Activated T-helper 17 cell treated with anti-CD3 and anti-CD28 coated beads, Interleukin-2, amount 50 U/mL, for 72 hours (primary cell): ENCODE results near the gene ACTN1. TPM values are rescaled to one million over a fixed set of nuclear protein-coding genes. Genes with fewer than 3 reads are reported as not detected.

ENCODE experiments used
- ATAC-seq: fragments of 150-1000 bp; cut with Tn5 transposase; replicated peaks from 2 replicates; pipeline ENCODE4 v1.10.0; 2021; ENCODE audit warnings: mild to moderate bottlenecking, moderate library complexity
- H3K27ac Mint-ChIP-seq: one replicate; pipeline ENCODE4 v1.8.0; 2022; ENCODE audit warnings: mixed read lengths
- H3K27me3 Mint-ChIP-seq: one replicate; pipeline ENCODE4 v1.8.0; 2022; ENCODE audit warnings: mixed read lengths
- H3K36me3 Mint-ChIP-seq: one replicate; pipeline ENCODE4 v1.8.0; 2022; ENCODE audit warnings: low read depth, mild to moderate bottlenecking, mixed read lengths
- H3K4me1 Mint-ChIP-seq: one replicate; pipeline ENCODE4 v1.8.0; 2022; ENCODE audit warnings: mixed read lengths
- H3K4me3 Mint-ChIP-seq: one replicate; pipeline ENCODE4 v1.8.0; 2022; ENCODE audit warnings: mild to moderate bottlenecking, mixed read lengths
- H3K9me3 Mint-ChIP-seq: one replicate; pipeline ENCODE4 v1.8.0; 2022; ENCODE audit warnings: mixed read lengths
- total RNA-seq, 2 donors: library from RNA; stranded (reverse); gene quantifications; one replicate each; pipeline ENCODE4 v1.2.3, GENCODE V29; 2022

Gene ACTN1
- total RNA-seq, 2 donors from 2014 or later: 38.3 to 54.1 TPM

DNA sequence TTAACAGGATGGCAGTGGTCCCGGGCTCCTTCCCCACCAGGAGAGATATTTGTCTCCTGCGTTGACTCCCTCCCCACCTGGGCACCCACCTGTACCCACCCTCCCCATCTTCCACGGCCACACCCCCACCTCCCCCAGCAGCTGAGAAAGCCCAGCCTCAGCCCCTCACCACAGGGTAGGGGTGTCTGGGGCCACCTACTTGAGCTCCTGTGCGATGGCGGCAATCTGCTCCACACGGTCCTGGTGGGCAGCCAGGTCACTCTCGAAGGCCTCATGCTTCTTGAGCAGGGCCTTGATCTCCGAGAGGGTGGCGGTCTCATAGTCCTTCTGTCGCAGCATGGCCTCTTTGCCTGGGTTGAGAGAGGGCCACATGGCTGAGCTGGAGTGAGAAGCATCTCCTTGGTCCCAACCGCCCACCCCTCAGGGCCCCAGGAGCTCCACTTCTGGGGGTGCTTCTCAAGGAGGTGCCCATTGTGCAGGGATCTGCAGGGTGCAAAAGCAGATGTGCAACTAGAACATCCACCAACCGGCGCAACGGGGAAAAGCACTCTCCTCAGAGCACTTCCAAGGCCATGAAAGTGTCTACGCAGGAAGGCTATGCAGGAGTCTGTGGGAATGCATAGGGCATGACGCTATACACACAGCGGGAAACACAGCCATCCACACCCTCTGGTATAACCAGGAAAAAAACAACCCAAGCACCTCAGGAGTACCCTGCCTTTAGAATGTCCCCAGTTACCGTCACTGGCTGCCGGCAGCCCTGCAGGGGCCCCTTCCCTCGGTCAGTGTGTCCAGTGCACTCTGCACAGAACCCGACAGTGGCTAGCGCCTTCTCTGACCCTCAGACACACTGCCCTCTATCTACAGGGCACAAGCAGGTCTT is 93.6 kb downstream of the ACTN1 start:
- no peak for ATAC-seq
- no peak overlapping the region for H3K4me3 Mint-ChIP-seq
- H3K36me3 Mint-ChIP-seq: peaks cover 51% of the 10 kb centered on the region
- no peaks in the 10 kb centered on the region for H3K9me3 Mint-ChIP-seq
- no peaks in the 10 kb centered on the region for H3K4me1 Mint-ChIP-seq
- H3K27ac Mint-ChIP-seq: no peak overlapping the region
- no peaks in the 10 kb centered on the region for H3K27me3 Mint-ChIP-seq

DNA sequence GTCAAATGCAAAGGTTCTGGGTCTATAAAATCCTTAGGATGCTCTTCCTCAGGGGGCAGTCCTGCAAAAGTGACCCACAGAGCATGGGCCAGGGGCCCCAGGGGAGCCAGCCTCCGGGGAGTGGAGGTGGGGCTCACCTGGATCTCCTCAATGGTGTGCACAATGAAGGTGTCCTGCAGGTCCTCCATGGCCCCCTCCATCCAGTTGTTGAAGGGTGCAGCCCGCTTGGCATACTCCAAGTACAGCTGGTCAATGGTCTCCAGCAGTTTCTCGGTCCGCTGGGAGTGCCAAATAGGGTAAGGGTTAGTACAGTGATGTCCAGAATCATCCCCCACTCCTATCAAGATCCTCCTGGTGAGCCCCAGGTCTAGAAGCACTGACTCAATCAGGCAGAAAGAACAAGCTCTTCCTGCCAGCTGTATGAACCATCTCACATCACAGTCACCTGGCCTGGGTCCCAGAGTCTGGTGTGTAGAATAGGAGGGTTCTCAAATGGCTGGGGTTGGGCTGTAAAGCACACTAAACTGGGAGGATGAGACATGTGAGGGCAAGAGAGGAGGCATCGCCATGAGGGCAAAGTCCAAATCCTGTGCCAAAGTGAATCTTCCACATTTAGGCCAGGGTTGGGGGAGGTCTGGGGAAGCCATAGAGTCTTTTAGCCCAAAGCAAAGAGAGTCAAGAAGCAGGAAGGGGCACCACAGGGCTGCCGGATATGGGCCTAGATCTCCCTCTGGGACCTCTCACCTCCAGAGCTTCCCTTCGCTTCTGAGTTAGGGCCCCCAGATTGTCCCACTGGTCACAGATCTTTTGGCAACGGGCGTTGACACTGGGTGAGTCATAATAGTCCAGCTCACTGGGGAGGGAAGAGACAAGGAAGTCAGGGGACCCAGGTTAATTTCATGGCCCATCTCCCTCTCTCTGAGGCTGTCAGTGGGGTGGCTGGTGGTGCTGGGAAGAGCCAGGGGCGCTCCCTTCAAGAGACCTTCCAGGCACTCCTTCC is 94.8 kb downstream of the ACTN1 start:
- Mint-ChIP-seq H3K27ac (peak overlapping the region; percentile 46), H3K27me3 (no peaks in the 10 kb centered on the region), H3K9me3 (no peaks in the 10 kb centered on the region), H3K36me3 (peaks cover 46% of the 10 kb centered on the region), H3K4me3 (no peak overlapping the region), H3K4me1 (no peaks in the 10 kb centered on the region)
- no peak for ATAC-seq

DNA sequence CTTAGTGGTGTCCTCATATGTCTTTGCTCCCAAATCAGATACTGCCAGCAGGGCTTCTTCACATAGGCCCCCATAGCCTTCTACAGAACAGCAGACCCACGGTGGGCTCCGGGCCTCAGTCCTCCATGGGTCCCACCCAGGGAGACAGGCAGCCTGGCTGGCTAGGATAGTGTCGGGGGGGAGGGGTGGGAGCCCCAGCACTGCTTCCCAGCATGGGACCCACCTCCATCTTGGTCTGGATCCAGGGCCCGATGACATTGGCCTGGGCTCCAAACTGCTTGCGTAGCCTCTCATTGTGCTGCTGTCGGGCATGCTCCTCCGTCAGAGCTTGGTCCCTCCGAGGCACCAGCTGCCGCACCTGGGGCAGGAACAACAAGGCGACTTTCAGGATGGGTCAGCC is 96.9 kb downstream of the ACTN1 start:
- H3K36me3 Mint-ChIP-seq: peaks cover 41% of the 10 kb centered on the region

DNA sequence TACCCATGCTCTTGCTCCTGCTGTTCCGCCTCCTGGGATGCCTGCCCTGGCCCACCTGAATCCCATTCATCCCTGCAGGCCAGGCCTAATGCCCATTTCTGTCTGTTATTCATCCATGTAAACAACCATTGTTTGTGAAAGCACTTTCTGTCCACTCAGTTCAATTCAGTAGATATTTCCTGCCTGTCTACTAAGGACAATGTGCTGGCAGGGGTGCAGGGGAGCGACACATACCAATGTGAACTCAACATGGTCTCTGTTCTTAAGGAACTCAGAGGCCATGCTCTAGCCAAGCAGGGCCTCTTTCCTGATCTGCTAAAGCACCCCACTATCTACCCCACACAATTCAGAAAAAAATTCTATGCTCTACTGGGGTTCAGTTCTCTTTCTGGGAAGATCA is 97.7 kb downstream of the ACTN1 start:
- Mint-ChIP-seq H3K36me3 (peaks cover 37% of the 10 kb centered on the region), H3K4me3 (no peak overlapping the region), H3K27ac (peak overlapping the region; percentile 40), H3K4me1 (no peaks in the 10 kb centered on the region), H3K27me3 (no peaks in the 10 kb centered on the region), H3K9me3 (no peaks in the 10 kb centered on the region)
- no peak for ATAC-seq

More for the DNA sequence above, 96.9 kb downstream of the ACTN1 start:
- ATAC-seq: no peak
- Mint-ChIP-seq H3K4me3 (no peak overlapping the region), H3K27ac (no peak overlapping the region), H3K4me1 (no peaks in the 10 kb centered on the region), H3K9me3 (no peaks in the 10 kb centered on the region), H3K27me3 (no peaks in the 10 kb centered on the region)

DNA sequence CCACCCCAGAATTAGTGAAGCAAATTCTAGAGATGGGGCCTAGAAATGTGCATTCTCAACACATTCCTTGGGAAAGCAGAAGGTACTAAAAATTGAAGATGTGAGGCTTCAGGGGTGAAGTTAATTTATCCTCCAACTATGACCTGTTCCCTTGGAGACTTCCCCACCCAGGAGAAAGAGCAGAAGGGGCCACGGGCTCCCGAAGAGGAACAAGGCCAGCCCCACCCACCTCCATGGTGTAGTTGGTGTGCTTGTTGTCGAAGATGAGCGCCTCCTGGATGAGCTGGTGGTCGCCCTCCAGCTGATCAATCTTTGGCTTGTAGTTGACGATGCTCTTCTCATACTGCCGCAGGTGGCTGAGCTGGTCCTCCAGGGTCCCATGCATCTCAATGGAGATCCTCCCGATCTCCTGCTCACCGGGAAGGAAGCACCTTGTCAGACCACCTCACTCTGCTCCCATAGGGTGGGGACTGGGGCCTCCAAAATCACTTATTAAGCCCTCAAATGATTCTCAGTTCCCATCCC is 98.5 kb downstream of the ACTN1 start:
- no peak for ATAC-seq
- Mint-ChIP-seq H3K36me3 (peaks cover 42% of the 10 kb centered on the region), H3K9me3 (no peaks in the 10 kb centered on the region), H3K4me3 (no peak overlapping the region), H3K27me3 (no peaks in the 10 kb centered on the region), H3K27ac (no peak overlapping the region), H3K4me1 (no peaks in the 10 kb centered on the region)

DNA sequence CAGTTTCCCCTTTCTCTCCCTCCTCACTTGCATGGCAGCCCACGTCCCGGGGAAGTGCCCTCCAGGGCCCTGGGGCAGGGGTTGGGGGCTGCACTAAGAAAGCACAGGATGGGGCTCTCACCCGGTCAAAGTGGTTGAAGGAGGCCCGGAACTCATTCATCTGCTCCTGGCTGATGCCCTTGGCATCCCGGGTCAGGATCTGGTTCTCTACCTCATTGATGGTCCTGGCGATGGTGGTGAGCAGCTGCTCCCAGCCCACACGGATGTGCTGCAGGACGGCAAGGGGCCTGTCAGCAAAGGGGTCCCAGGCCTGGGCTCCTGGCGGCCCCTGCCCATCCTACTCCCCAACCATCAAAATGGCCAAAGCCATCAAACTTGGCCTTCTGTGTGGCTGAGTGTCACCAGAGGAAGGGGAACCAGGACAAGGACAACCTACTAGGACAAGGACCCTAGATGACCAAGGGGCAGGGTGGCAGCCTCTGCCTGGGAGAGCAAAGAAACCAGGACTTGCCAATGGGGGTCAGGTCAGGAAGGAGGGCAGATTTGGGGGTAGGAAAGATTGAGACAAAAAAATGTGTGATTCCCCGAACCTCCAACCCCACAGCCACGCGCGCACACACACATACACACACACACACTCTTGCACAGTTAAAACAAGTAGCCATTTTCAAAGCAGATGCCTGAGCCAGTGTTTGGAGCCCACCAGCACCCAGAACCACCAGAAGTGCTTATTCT is 99.1 kb downstream of the ACTN1 start:
- no peaks in the 10 kb centered on the region for H3K9me3 Mint-ChIP-seq
- no peaks in the 10 kb centered on the region for H3K27me3 Mint-ChIP-seq
- peaks cover 48% of the 10 kb centered on the region for H3K36me3 Mint-ChIP-seq
- no peak overlapping the region for H3K4me3 Mint-ChIP-seq
- no peaks in the 10 kb centered on the region for H3K4me1 Mint-ChIP-seq
- no peak overlapping the region for H3K27ac Mint-ChIP-seq
- ATAC-seq: no peak

DNA sequence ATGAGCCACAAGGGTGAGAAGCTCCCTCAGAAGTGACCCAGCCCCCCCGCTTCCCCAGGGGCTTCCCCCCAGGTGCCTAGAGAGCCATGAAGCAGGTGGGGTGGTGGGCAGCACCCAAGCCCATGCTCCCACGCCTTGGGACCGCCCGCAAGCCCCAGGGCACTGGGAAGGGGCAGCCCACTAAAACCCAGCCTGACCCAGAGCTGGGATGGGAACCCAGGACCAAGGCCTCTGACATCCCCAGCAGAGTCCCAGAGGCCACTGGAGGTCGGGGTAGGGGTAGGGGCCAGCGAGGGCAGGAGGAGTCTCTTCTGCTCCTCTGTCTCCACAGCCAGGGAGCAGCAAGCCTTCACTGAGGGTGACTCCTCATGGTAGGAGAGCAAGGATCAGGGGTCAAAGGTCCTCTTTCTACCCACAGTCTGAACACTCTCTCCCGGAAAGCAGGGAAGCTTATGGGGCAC is 99.8 kb downstream of the ACTN1 start:
- Mint-ChIP-seq H3K27me3 (no peaks in the 10 kb centered on the region), H3K9me3 (no peaks in the 10 kb centered on the region), H3K36me3 (peaks cover 54% of the 10 kb centered on the region), H3K4me3 (no peak overlapping the region), H3K4me1 (no peaks in the 10 kb centered on the region), H3K27ac (no peak overlapping the region)
- no peak for ATAC-seq

DNA sequence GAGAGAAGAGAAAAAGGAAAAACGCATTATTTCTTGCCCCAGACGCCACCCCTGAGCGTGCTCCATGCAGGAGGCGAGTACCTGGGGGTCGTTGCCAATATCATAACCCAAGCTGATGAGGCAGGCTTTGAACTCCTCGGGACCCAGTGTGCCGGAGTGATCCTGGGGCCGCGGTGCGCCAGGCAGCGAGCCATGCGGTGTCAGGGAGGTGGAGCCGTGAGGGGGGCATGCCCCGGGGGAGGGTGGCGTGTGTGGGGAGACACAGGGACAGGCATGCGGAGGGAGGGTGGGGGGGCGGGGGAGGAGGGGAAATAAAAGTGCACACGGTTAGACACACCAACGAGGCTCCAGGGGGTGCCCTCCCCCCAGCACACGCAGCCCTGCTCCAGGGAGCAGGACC is 100.2 kb downstream of the ACTN1 start:
- no peaks in the 10 kb centered on the region for H3K27me3 Mint-ChIP-seq
- H3K9me3 Mint-ChIP-seq: no peaks in the 10 kb centered on the region
- H3K27ac Mint-ChIP-seq: no peak overlapping the region
- ATAC-seq: no peak
- no peaks in the 10 kb centered on the region for H3K4me1 Mint-ChIP-seq
- no peak overlapping the region for H3K4me3 Mint-ChIP-seq
- H3K36me3 Mint-ChIP-seq: peaks cover 58% of the 10 kb centered on the region

DNA sequence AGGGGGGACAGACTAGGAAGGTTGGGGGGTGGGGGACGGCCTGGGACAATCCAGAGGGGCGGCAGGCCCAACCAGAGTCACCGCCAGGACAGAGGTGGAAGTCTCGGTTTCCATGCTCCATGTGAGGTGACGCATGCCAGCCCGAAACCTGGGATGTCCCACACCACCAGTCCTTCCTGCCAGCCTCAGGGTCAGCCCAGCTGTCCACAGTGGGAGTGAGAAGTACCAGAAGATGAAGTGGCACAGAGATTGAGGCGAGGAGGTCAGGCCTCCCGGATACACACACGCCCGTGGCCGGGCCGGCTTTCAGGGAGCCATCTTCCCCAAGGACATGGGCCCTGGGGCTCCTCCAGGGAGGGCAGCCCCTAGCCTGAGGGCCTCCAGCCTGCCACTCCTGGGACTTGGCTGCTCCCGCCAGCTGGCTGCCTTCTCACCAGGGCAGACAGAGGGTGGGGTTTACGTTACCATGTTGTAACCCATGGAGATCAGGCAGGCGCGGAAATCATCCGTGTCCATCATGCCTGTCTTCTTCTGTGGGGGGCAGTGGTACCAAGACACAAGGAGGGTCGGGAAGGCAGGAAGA is 101.0 kb downstream of the ACTN1 start:
- Mint-ChIP-seq H3K36me3 (peaks cover 66% of the 10 kb centered on the region), H3K4me3 (no peak overlapping the region), H3K4me1 (no peaks in the 10 kb centered on the region), H3K27me3 (no peaks in the 10 kb centered on the region), H3K27ac (no peak overlapping the region), H3K9me3 (no peaks in the 10 kb centered on the region)
- ATAC-seq: no peak

DNA sequence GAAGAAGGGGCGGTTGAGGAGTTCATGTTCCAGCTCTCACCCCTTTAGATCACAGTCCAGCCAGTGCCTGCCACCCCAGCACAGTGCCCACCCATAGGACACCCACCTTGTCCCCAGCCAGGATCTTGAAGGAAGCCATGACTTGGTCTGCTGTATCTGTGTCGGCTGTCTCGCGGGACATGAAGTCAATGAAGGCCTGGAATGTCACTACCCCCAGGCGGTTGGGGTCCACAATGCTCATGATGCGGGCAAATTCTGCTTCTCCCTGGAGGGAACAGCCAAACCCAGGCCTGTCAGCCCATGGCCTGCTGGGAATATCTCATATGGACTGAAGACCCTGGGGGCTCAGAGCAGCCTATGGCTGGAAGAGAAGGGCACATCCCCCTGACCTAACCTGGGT is 102.1 kb downstream of the ACTN1 start:
- ATAC-seq: no peak
- H3K36me3 Mint-ChIP-seq: peaks cover 62% of the 10 kb centered on the region

DNA sequence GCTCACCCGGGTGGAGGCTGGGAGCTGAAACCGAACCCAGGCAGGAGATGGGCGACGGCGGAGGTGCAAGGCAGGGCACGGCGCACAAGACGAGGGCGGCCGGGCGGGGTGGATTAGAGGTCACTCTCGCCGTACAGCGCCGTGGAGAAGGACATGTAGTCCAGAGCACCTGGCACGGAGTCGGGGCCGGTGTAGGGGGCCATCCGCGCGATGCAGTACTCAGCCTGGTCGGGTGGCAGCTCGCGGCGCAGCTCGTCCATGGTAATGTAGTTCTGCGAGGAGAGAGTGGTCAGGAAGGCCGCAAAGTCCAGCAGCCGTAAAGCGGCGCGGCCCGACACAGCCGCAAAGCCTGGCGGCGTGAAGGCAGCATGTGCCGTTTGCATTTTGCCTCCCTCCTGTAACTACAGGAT is 104.4 kb downstream of the ACTN1 start:
- no peak overlapping the region for H3K4me3 Mint-ChIP-seq
- no peak overlapping the region for H3K27ac Mint-ChIP-seq
- H3K27me3 Mint-ChIP-seq: no peaks in the 10 kb centered on the region
- H3K36me3 Mint-ChIP-seq: peaks cover 41% of the 10 kb centered on the region
- no peaks in the 10 kb centered on the region for H3K9me3 Mint-ChIP-seq
- no peaks in the 10 kb centered on the region for H3K4me1 Mint-ChIP-seq
- no peak for ATAC-seq

More for the DNA sequence above, 102.1 kb downstream of the ACTN1 start:
- Mint-ChIP-seq H3K27me3 (no peaks in the 10 kb centered on the region), H3K27ac (no peak overlapping the region), H3K9me3 (no peaks in the 10 kb centered on the region), H3K4me3 (no peak overlapping the region), H3K4me1 (no peaks in the 10 kb centered on the region)

DNA sequence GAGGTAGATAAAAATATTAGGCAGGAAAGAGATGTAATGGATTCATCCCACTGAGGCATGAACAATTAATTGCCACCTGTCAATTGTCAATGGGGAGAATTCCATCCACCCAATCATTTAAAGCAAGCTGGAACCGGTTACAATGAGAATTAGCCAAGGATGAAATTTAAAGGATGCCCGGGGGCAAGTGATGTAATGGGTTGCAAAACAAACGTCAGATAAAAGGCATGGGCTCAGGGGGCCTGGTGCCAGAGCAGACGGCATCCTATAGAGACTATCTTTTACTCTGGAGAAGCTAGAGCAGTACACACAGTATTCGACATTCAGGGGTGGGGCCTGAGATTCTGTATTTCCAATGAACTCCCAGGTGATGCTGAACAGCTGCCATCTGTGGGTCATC is 105.7 kb downstream of the ACTN1 start:
- no peak overlapping the region for H3K27ac Mint-ChIP-seq
- H3K4me1 Mint-ChIP-seq: no peaks in the 10 kb centered on the region
- H3K36me3 Mint-ChIP-seq: peaks cover 36% of the 10 kb centered on the region
- no peaks in the 10 kb centered on the region for H3K27me3 Mint-ChIP-seq
- no peak for ATAC-seq
- H3K4me3 Mint-ChIP-seq: no peak overlapping the region
- H3K9me3 Mint-ChIP-seq: no peaks in the 10 kb centered on the region

DNA sequence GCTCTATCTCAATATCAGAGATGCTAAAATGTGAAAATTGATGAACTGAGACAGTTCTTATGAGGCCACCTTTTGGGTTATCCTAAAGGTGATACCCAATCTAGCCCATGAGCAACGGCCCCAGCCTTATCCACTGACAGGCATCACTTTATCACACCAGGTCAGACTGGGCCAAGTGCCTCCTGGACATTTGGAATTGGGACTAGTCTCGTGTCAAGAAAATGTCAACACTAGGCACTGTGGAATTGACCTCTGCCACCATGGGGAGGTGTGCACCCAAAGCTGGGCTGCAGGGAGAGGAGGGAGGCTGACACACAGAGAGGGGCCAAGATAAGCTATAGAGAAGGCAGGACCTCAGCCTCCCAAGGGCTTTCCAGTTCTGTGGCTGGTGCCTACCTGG is 107.7 kb downstream of the ACTN1 start:
- ATAC-seq: no peak
- Mint-ChIP-seq H3K27ac (no peak overlapping the region), H3K4me3 (no peak overlapping the region), H3K36me3 (peaks cover 32% of the 10 kb centered on the region), H3K9me3 (no peaks in the 10 kb centered on the region), H3K4me1 (no peaks in the 10 kb centered on the region), H3K27me3 (no peaks in the 10 kb centered on the region)
